Uterus (tissue), 2 donors: Measurements from ENCODE around the gene ABL2.

Source experiments
- CTCF ChIP-seq, 4 experiments: fragments of 200-600 bp in 2 of 4; fragments of 450-650 bp in 2 of 4; sonication (generic) in 2 of 4; IDR thresholded peaks; one replicate each; pipeline ENCODE4 v1.5.1; 2016 to 2019; ENCODE audit warnings: antibody characterized with exemption in 4 of 4, mild to moderate bottlenecking in 2 of 4, moderate library complexity in 1 of 4
- POLR2A ChIP-seq, 2 donors: fragments of 450-650 bp; IDR thresholded peaks; one replicate each; pipeline ENCODE4 v1.6.1; 2016; ENCODE audit warnings: antibody characterized with exemption in 2 of 2, mild to moderate bottlenecking in 1 of 2, moderate library complexity in 1 of 2

GRCh38 chr1:179197690-179198297, 31.7 kb downstream of the ABL2 start:
- TF ChIP-seq CTCF (IDR thresholded peaks at IDR 0.05) = no peak
- no peak for TF ChIP-seq POLR2A (IDR thresholded peaks at IDR 0.05)
